ENCODE measurements around the gene MEIS1. TPM values are rescaled to one million over a fixed set of nuclear protein-coding genes. Genes with fewer than 3 reads are reported as not detected.

Gene MEIS1
- total and polyA plus RNA-seq, 2 of the 8 experiments (the other 6 are each of a cell fraction or from before 2014, with no cell fraction given), result 0.17 to 1.2 TPM

DNA sequence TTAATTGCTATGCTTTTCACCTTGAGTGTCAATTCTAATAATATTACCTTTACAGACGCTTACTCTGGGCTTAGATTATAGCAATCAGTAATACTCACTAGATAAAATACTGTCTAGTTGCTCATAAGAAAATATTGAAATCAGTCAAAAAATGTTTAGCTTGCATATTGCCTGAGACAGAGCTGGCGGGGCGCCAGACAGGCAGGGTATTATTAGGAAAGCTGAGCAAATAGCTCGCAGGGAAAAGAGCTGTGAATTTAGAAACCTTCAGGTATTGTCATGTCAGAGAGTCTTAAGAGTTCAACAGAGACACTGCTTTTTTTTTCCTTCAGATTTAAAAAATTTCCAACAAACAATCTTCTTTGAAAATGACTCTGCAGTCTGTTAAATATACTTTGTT is 118.4 kb downstream of the MEIS1 start:
- ChIA-PET POLR2A (ENCODE audit: partially characterized antibody) (no interaction called here), CTCF (ENCODE audit: partially characterized antibody) (interaction anchor here (1.5 kb wide), 1 partner anchor 123 kb away, joined by 4 read pairs; no protein-coding TSS in a partner anchor)
- H2BK12ac ChIP-seq (ENCODE audit: low read depth, low read length), result no peak overlapping the region
- H3K4me1 ChIP-seq (replicated peaks in 1 of 4; ENCODE audit: control insufficient read depth in 3 of 4, insufficient read depth in 4 of 4, low read length in 3 of 4), result no peaks in the 10 kb centered on the region
- no peak overlapping the region for H2BK5ac ChIP-seq (ENCODE audit: low read depth, low read length)
- H3K79me1 ChIP-seq (ENCODE audit: low read depth, low read length), result no peaks in the 10 kb centered on the region
- H2BK20ac ChIP-seq (ENCODE audit: low read length), result no peak overlapping the region
- H3K9ac ChIP-seq (replicated peaks in 1 of 4; ENCODE audit: extremely low read depth in 1 of 4, low read depth in 3 of 4, low read length in 3 of 4), result no peak overlapping the region
- no peak overlapping the region for H3K4me2 ChIP-seq (ENCODE audit: insufficient read depth in 1 of 2, low read depth in 2 of 2, low read length in 2 of 2)
- FAIRE-seq (no peak), DNase-seq (ENCODE audit: low read depth in 1 of 2, low spot score in 2 of 2) (no peak)
- 85% methylated on average over 4 of the region's 4 CpGs; no CpG with 5 or more reads in 1 of the 2 experiments for WGBS, 2 experiments (ENCODE audit: extremely low coverage in 1 of 2, insufficient coverage in 1 of 2, insufficient read length in 1 of 2, insufficient replicate concordance in 2 of 2, low coverage in 1 of 2, low lambda C conversion rate in 2 of 2, missing lambda C conversion rate in 1 of 2)
- H3K4me3 ChIP-seq (ENCODE audit: extremely low read depth in 1 of 4, insufficient read depth in 2 of 4, low read depth in 3 of 4, low read length in 4 of 4), result no peak overlapping the region
- H3K14ac ChIP-seq (ENCODE audit: insufficient read length), result no peak overlapping the region
- no peaks in the 10 kb centered on the region for H3K27me3 ChIP-seq (replicated peaks in 1 of 4; ENCODE audit: control insufficient read depth in 3 of 4, extremely low read depth in 1 of 4, insufficient read depth in 3 of 4, low read length in 3 of 4)
- no peak overlapping the region for H2BK15ac ChIP-seq (ENCODE audit: low read length)
- H3K56ac ChIP-seq (replicated peaks; ENCODE audit: insufficient read length, low read depth, low read length), result no peak overlapping the region
- no peaks in the 10 kb centered on the region for H3K23me2 ChIP-seq (ENCODE audit: low read depth, low read length)
- H3K79me2 ChIP-seq (ENCODE audit: control insufficient read depth in 1 of 2, insufficient read depth in 2 of 2, low read length in 2 of 2), result no peaks in the 10 kb centered on the region
- no peak overlapping the region for H4K91ac ChIP-seq (replicated peaks; ENCODE audit: insufficient read length, low read length)
- no peak overlapping the region for H3K4ac ChIP-seq (replicated peaks; ENCODE audit: insufficient read length, low read depth, low read length)
- H4K20me1 ChIP-seq (replicated peaks in 1 of 2; ENCODE audit: control insufficient read depth in 1 of 2, insufficient read depth in 2 of 2, low read length in 2 of 2), result no peaks in the 10 kb centered on the region
- no peak overlapping the region for H4K8ac ChIP-seq (ENCODE audit: extremely low read depth, insufficient read depth, low read length)
- H2BK120ac ChIP-seq (replicated peaks; ENCODE audit: low read depth, low read length), result no peak overlapping the region
- no peak overlapping the region for H2AK5ac ChIP-seq (ENCODE audit: low read depth, low read length)
- H4K5ac ChIP-seq (ENCODE audit: insufficient read length, low read depth, low read length), result no peak overlapping the region
- no peaks in the 10 kb centered on the region for H3K36me3 ChIP-seq (ENCODE audit: control insufficient read depth in 2 of 4, insufficient read depth in 4 of 4, low read length in 3 of 4)
- no peak overlapping the region for H3K18ac ChIP-seq (ENCODE audit: extremely low read depth, low read length)
- H3K9me3 ChIP-seq (ENCODE audit: insufficient read depth in 2 of 2, low read depth in 1 of 2, low read length in 1 of 2), result no peaks in the 10 kb centered on the region
- no peak overlapping the region for H3K23ac ChIP-seq (ENCODE audit: insufficient read length)
- no peak overlapping the region for H2AFZ ChIP-seq (ENCODE audit: low read length)
- H3K27ac ChIP-seq (ENCODE audit: low read depth, low read length), result no peak overlapping the region
- no peak for TF ChIP-seq SRF (IDR thresholded peaks at IDR 0.05; ENCODE audit: low read depth, low read length)

Measured in H1 (cell line).